Kidney epithelial cell (primary cell): ENCODE data around the gene DDIT3. TPM values are rescaled to one million over a fixed set of nuclear protein-coding genes. Genes with fewer than 3 reads are reported as not detected.
A peak's percentile ranks its signal among the peaks of the same experiment; 100 is the strongest.

Experiments used
- DNase-seq: peaks from one replicate; pipeline ENCODE4 v3.0.0-alpha.2; 2010; ENCODE audit warnings: low read depth
- H3K27me3 ChIP-seq: 2 replicates; pipeline ENCODE4 v1.6.0; 2011; ENCODE audit warnings: low read length; ENCODE audit not compliant: control insufficient read depth, insufficient read depth
- H3K36me3 ChIP-seq: 2 replicates; pipeline ENCODE4 v1.5.1; 2011; ENCODE audit warnings: low read length; ENCODE audit not compliant: control insufficient read depth, insufficient read depth
- H3K4me3 ChIP-seq: 2 replicates; pipeline ENCODE4 v1.5.1; 2011; ENCODE audit warnings: low read depth, mild to moderate bottlenecking, control low read depth, low read length
- total RNA-seq: library from RNA; depleted of rRNA; stranded (reverse); fragments of >200 nt; gene quantifications from 2 replicates; pipeline ENCODE4 v1.2.3, GENCODE V29; 2015
- TF ChIP-seq, protein P1 (sequence below): IDR thresholded peaks from 2 replicates; pipeline ENCODE4 v1.5.1; 2011; ENCODE audit warnings: mild to moderate bottlenecking, moderate library complexity, low read length, control low read depth, inconsistent platforms; ENCODE audit not compliant: insufficient read depth, poor library complexity, severe bottlenecking

Gene DDIT3
- total RNA-seq, 1 donor from 2014 or later, result 107 TPM

DNA sequence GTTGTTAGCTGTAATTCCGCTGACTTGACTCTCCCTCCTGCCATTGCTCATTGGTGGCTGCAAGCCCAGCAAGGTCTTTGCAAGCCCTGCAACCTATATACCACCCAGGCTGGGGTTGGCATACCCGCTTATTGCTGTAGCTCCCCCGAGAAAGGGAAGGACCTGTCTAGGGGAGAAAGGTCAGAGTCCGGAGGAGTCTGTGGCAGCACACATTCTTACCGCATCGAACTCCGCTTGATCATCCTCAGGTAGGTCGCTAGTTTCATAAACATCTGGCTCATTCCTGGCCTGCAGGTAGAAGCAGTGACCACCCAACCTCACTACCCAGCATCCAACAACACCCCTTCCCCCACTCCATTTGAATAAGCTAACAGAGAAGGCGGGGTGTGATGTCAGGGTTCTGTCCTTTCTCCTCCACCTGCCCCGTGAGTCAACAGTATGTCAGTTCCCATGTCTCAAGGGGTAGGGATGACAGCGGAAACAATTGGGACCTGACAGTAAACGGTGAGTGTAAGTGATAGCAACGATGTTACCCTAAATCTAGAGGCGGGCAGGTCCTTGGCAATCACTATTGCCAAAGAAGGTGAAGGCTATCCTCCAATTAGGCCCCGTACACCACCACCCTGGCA is 25.6 kb upstream of the DDIT3 start:
- H3K36me3 ChIP-seq, result no peaks in the 10 kb centered on the region
- TF ChIP-seq, protein P1, sequence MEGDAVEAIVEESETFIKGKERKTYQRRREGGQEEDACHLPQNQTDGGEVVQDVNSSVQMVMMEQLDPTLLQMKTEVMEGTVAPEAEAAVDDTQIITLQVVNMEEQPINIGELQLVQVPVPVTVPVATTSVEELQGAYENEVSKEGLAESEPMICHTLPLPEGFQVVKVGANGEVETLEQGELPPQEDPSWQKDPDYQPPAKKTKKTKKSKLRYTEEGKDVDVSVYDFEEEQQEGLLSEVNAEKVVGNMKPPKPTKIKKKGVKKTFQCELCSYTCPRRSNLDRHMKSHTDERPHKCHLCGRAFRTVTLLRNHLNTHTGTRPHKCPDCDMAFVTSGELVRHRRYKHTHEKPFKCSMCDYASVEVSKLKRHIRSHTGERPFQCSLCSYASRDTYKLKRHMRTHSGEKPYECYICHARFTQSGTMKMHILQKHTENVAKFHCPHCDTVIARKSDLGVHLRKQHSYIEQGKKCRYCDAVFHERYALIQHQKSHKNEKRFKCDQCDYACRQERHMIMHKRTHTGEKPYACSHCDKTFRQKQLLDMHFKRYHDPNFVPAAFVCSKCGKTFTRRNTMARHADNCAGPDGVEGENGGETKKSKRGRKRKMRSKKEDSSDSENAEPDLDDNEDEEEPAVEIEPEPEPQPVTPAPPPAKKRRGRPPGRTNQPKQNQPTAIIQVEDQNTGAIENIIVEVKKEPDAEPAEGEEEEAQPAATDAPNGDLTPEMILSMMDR, result no peak
- H3K27me3 ChIP-seq, result peaks cover 8% of the 10 kb centered on the region
- peak overlapping the region; percentile 85 for H3K4me3 ChIP-seq
- DNase-seq, result no peak

DNA sequence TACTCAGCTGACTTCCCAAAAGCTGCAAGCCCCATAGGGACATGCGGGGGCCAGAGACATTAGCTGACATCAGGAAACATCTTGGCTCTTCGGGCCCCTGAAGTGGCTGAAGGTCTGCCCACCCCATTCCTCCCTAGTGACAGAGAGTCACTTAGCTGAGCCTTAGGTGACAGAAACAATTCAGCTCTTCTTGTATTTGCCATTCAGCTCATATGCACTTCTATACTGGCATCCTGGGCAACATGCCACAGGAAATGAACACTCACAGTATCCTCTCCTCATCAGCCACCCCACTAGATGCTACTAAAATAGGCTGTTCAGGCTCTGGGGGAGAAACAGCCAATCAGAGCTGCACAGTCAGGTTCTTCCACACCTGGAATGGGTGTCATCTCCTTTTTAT is 23.3 kb upstream of the DDIT3 start:
- Histone ChIP-seq H3K36me3 (no peaks in the 10 kb centered on the region), H3K4me3 (no peak overlapping the region), H3K27me3 (peaks cover 3% of the 10 kb centered on the region)
- TF ChIP-seq, protein P1, result no peak
- DNase-seq, result no peak

DNA sequence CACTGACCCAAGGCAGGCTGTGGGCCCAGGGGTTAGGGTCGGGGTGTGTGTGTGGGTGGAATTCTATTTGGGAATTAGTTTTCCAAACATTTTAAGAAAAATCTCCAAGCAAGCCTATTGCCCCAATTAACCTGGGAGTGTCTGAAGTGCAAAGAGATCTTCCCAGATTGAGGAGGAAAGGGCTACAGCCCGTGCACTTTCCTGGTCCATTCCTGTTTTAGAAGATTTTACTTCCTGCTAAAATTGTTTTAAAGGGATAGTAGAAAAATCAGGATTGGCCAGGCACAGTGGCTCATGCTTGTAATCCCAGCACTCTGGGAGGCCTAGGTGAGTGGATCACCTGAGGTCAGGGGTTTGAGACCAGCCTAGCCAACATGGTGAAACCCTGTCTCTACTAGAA is 21.4 kb upstream of the DDIT3 start:
- H3K4me3 ChIP-seq, result no peak overlapping the region
- TF ChIP-seq, protein P1, result no peak
- DNase-seq, result no peak
- no peaks in the 10 kb centered on the region for H3K36me3 ChIP-seq
- H3K27me3 ChIP-seq, result no peaks in the 10 kb centered on the region

DNA sequence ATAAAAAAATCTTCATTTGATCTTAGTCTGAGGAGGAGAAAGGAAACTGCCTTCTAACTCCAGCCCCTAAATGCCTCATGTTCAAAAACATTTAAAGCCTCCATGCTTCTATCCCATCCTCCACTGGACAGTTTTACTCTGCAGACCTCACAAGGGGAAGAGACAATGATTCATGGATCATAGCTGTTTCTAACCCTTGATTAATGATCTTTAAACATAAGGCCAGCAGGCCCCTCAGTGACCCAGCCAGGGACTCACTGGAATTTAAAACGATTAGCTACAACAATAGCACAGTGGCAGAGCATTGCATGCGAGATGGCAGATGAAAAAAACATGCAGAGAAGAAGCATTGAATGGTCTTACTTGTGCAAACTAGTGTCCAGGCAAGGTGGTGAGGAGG is 20.7 kb upstream of the DDIT3 start:
- no peak for DNase-seq
- Histone ChIP-seq H3K27me3 (no peaks in the 10 kb centered on the region), H3K4me3 (no peak overlapping the region), H3K36me3 (no peaks in the 10 kb centered on the region)
- TF ChIP-seq, protein P1, result no peak

DNA sequence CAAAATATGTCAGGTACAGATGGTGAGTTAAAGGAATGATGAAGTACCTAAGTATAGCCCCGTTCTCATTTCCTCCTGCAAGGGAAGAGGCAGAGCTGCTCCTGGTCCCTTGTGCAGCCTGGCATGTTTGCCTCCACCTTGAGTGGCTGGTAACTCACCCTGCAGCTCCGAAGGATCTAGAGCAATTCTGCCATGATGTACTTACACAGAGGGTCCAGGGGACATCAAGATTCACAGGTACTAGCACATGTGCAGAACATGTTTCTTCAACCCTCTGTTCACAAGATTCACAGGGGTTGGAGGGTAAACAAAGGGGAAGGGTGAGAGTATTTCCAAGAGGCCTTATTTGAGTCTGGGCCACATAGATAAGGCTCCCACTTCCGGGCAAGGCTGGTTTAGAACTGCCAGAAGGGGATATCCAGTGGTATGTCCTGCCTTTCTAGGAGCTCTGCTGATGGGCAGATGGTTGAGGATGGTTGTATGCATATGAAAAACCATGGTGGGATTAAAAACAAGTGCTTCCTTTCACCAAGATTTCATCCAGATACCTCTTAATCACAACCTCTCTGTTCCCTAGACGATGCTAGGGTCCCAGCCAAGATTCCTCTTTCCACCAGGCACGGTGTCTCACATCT is 18.9 kb upstream of the DDIT3 start:
- DNase-seq, result no peak
- Histone ChIP-seq H3K27me3 (no peaks in the 10 kb centered on the region), H3K4me3 (no peak overlapping the region), H3K36me3 (no peaks in the 10 kb centered on the region)
- TF ChIP-seq, protein P1, result no peak

DNA sequence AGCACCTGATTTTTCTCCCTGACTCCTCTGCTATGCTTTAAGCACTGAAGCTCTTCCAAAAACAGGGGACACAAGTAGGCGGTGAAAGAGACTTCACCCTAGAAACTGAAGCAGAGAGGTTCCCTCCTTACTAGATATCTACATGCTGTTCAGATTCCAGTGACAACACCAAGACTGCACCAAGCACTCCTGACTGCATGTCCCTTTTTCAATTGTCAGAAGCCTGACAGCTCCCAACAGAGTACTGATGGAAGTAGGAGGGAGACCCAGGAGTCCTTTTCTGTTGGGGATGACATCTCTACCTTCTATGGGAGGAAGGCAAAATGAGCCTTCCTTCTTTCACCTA is 16.3 kb upstream of the DDIT3 start:
- Histone ChIP-seq H3K4me3 (no peak overlapping the region), H3K36me3 (peaks cover 1% of the 10 kb centered on the region), H3K27me3 (no peaks in the 10 kb centered on the region)
- TF ChIP-seq, protein P1, result no peak
- DNase-seq, result no peak
